SU-DHL-6 (cell line): ENCODE measurements around the gene ODAPH.

Experiments used
- EZH2phosphoT487 ChIP-seq: fragments of 200-600 bp; sonication (generic), shearing (Covaris generic); conservative IDR thresholded peaks from 2 replicates; pipeline ENCODE4 v1.6.1; 2018; ENCODE audit warnings: mild to moderate bottlenecking, antibody characterized with exemption, low read length, moderate library complexity, mixed read lengths
- TF ChIP-seq, protein P1 (sequence below): fragments of 200-600 bp; sonication (generic); IDR thresholded peaks from one replicate; pipeline ENCODE4 v1.5.1; 2017; ENCODE audit warnings: antibody characterized with exemption, mild to moderate bottlenecking, low read length, moderate library complexity; ENCODE audit not compliant: insufficient read depth, poor library complexity, severe bottlenecking

GRCh38 chr4:75565481-75565880, 9.6 kb downstream of the ODAPH start:
- TF ChIP-seq, protein P1, sequence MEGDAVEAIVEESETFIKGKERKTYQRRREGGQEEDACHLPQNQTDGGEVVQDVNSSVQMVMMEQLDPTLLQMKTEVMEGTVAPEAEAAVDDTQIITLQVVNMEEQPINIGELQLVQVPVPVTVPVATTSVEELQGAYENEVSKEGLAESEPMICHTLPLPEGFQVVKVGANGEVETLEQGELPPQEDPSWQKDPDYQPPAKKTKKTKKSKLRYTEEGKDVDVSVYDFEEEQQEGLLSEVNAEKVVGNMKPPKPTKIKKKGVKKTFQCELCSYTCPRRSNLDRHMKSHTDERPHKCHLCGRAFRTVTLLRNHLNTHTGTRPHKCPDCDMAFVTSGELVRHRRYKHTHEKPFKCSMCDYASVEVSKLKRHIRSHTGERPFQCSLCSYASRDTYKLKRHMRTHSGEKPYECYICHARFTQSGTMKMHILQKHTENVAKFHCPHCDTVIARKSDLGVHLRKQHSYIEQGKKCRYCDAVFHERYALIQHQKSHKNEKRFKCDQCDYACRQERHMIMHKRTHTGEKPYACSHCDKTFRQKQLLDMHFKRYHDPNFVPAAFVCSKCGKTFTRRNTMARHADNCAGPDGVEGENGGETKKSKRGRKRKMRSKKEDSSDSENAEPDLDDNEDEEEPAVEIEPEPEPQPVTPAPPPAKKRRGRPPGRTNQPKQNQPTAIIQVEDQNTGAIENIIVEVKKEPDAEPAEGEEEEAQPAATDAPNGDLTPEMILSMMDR = no peak
- TF ChIP-seq EZH2phosphoT487 = no peak
